ENCODE measurements around the gene THOC5.
"Not testable (repeated sequence)": the region's sequence is repeated elsewhere in the genome, so short reads cannot be mapped to it uniquely, and the experiment has no call there.

THOC5 gene

GRCh38 chr22:29553351-29554224, at the start of gene THOC5:
THOC5 (minus strand) TSS chr22:29553757; CDS start chr22:29549147, 4,610 bp downstream.
- DNase-seq = peak; percentile 94 to 96

GRCh38 chr22:29598684-29599020, 45.1 kb upstream of the THOC5 start:
- DNase-seq = no peak

- DNase-seq = not testable (repeated sequence)
Observed at GRCh38 chr22:29597871-29598683, 44.5 kb upstream of the THOC5 start.

GRCh38 chr22:29596408-29596807, 42.9 kb upstream of the THOC5 start:
- DNase-seq = no peak

GRCh38 chr22:29594447-29594846, 40.9 kb upstream of the THOC5 start:
- DNase-seq = not testable (repeated sequence)

- no peak for DNase-seq
Observed at GRCh38 chr22:29593923-29594322, 40.4 kb upstream of the THOC5 start.

- no peak for DNase-seq
Observed at GRCh38 chr22:29587938-29588699, 34.6 kb upstream of the THOC5 start.

GRCh38 chr22:29586193-29586705, 32.7 kb upstream of the THOC5 start:
- not testable (repeated sequence) for DNase-seq

GRCh38 chr22:29584975-29585374, 31.4 kb upstream of the THOC5 start:
- no peak for DNase-seq

- DNase-seq = no peak
Observed at GRCh38 chr22:29581799-29582198, 28.2 kb upstream of the THOC5 start.

GRCh38 chr22:29580200-29580810, 26.7 kb upstream of the THOC5 start:
- DNase-seq = no peak

- no peak for DNase-seq
Observed at GRCh38 chr22:29578462-29579200, 25.1 kb upstream of the THOC5 start.

- no peak for DNase-seq
Observed at GRCh38 chr22:29574762-29575450, 21.3 kb upstream of the THOC5 start.

- no peak for DNase-seq
Observed at GRCh38 chr22:29570912-29571549, 17.5 kb upstream of the THOC5 start.

- DNase-seq = no peak
Observed at GRCh38 chr22:29570456-29570855, 16.9 kb upstream of the THOC5 start.

GRCh38 chr22:29569011-29569678, 15.6 kb upstream of the THOC5 start:
- no peak for DNase-seq

- no peak for DNase-seq
Observed at GRCh38 chr22:29567338-29567737, 13.8 kb upstream of the THOC5 start.

- not testable (repeated sequence) for DNase-seq
Observed at GRCh38 chr22:29566513-29566912, 13.0 kb upstream of the THOC5 start.

- DNase-seq = no peak
Observed at GRCh38 chr22:29563652-29564460, 10.3 kb upstream of the THOC5 start.
